ENCODE results near the gene TRAF7.
"Not testable (repeated sequence)": the region's sequence is repeated elsewhere in the genome, so short reads cannot be mapped to it uniquely, and the experiment has no call there.

The TRAF7 gene

GRCh38 chr16:2155091-2155950, at the start of gene TRAF7:
Gene TRAF7 (plus strand): TSS chr16:2155782. CDS start chr16:2163921, 8,139 bp downstream.
- TF ChIP-seq CTCF (conservative IDR thresholded peaks at IDR 0.05) (no peak), ZFX (IDR thresholded peaks at IDR 0.05) (peak; percentile 67)
- H3K27ac ChIP-seq: peak within 1 kb of the TSS; percentile 99

GRCh38 chr16:2106211-2106610, 49.4 kb upstream of the TRAF7 start:
- not testable (repeated sequence) for H3K27ac ChIP-seq

- H3K27ac ChIP-seq: not testable (repeated sequence)
Observed at GRCh38 chr16:2107121-2107790, 48.3 kb upstream of the TRAF7 start.

GRCh38 chr16:2107791-2108125, 47.8 kb upstream of the TRAF7 start:
- not testable (repeated sequence) for H3K27ac ChIP-seq

- H3K27ac ChIP-seq: not testable (repeated sequence)
Observed at GRCh38 chr16:2108446-2109270, 46.9 kb upstream of the TRAF7 start.

GRCh38 chr16:2109271-2109580, 46.4 kb upstream of the TRAF7 start:
- not testable (repeated sequence) for H3K27ac ChIP-seq

- H3K27ac ChIP-seq: not testable (repeated sequence)
Observed at GRCh38 chr16:2109872-2110271, 45.7 kb upstream of the TRAF7 start.

GRCh38 chr16:2110332-2111008, 45.1 kb upstream of the TRAF7 start:
- H3K27ac ChIP-seq: not testable (repeated sequence)

GRCh38 chr16:2111009-2111353, 44.6 kb upstream of the TRAF7 start:
- not testable (repeated sequence) for H3K27ac ChIP-seq

GRCh38 chr16:2111412-2112335, 43.9 kb upstream of the TRAF7 start:
- not testable (repeated sequence) for H3K27ac ChIP-seq

GRCh38 chr16:2112539-2113106, 43.0 kb upstream of the TRAF7 start:
- not testable (repeated sequence) for H3K27ac ChIP-seq

- not testable (repeated sequence) for H3K27ac ChIP-seq
Observed at GRCh38 chr16:2114225-2114624, 41.4 kb upstream of the TRAF7 start.

GRCh38 chr16:2114885-2115590, 40.5 kb upstream of the TRAF7 start:
- H3K27ac ChIP-seq: not testable (repeated sequence)
